HepG2 (cell line): ENCODE results near the gene JMJD6. TPM values are rescaled to one million over a fixed set of nuclear protein-coding genes. Genes with fewer than 3 reads are reported as not detected.

Experiments
- E2F2 ChIP-seq: sonication (generic); formaldehyde crosslinking; IDR thresholded peaks from 2 replicates; pipeline ENCODE4 v1.4.0; 2020; ENCODE audit warnings: missing genetic modification reagents, borderline replicate concordance
- ELF1 ChIP-seq: sonication (generic); formaldehyde crosslinking; IDR thresholded peaks from 2 replicates; pipeline ENCODE4 v1.4.0; 2020; ENCODE audit warnings: missing genetic modification reagents
- FOXO1 ChIP-seq: sonication (generic); formaldehyde crosslinking; IDR thresholded peaks from 2 replicates; pipeline ENCODE4 v1.4.0; 2020; ENCODE audit warnings: missing genetic modification reagents
- NCOA1 ChIP-seq: sonication (generic); formaldehyde crosslinking; IDR thresholded peaks from 2 replicates; pipeline ENCODE4 v1.9.0; 2021; ENCODE audit warnings: missing genetic modification reagents
- SRF ChIP-seq: IDR thresholded peaks from 2 replicates; pipeline ENCODE4 v1.6.1; 2011; ENCODE audit warnings: mild to moderate bottlenecking, low read depth, low read length, moderate library complexity
- ZBTB44 ChIP-seq: sonication (generic); formaldehyde crosslinking; IDR thresholded peaks from 2 replicates; pipeline ENCODE4 v1.4.0; 2020; ENCODE audit warnings: missing genetic modification reagents
- ZBTB7A ChIP-seq: sonication (generic); formaldehyde crosslinking; IDR thresholded peaks from 2 replicates; pipeline ENCODE4 v1.8.0; 2022; ENCODE audit warnings: mild to moderate bottlenecking, missing genetic modification reagents
- ZNF10 ChIP-seq: sonication (generic); formaldehyde crosslinking; IDR thresholded peaks from 2 replicates; pipeline ENCODE4 v1.4.0; 2020; ENCODE audit warnings: mild to moderate bottlenecking, low read depth, missing genetic modification reagents, borderline replicate concordance
- ZNF616 ChIP-seq: sonication (generic); formaldehyde crosslinking; IDR thresholded peaks from 2 replicates; pipeline ENCODE4 v1.5.0; 2020; ENCODE audit warnings: low read depth, mild to moderate bottlenecking, missing genetic modification reagents
- ZNF740 ChIP-seq: sonication (generic); formaldehyde crosslinking; IDR thresholded peaks from 2 replicates; pipeline ENCODE4 v1.4.0; 2020; ENCODE audit warnings: missing genetic modification reagents
- ZNF776 ChIP-seq: sonication (generic); formaldehyde crosslinking; IDR thresholded peaks from 2 replicates; pipeline ENCODE4 v1.4.0; 2020; ENCODE audit warnings: mild to moderate bottlenecking, missing genetic modification reagents
- polyA plus RNA-seq, 8 experiments: library from polyadenylated mRNA; depleted of rRNA in 3 of 8; stranded (reverse) in 7 of 8; unstranded in 1 of 8; fragments of >200 nt; fragmentation: Illumina TruSeq in 4 of 8; extraction: Trizol in 4 of 8; gene quantifications; 2 replicates each; pipeline versions ENCODE4 v1.2.1 to v1.2.3, GENCODE V29; 2011 to 2016; ENCODE audit warnings: low read depth in 4 of 8, missing spikeins in 1 of 8, mixed read lengths in 1 of 8; ENCODE audit not compliant: insufficient read depth in 1 of 8
- total RNA-seq, 5 experiments: library from RNA; depleted of rRNA; stranded (reverse); fragments of >200 nt; fragmentation: Illumina TruSeq; extraction: Trizol; gene quantifications; 2 replicates each; pipeline ENCODE4 v1.2.3, GENCODE V29; 2016; ENCODE audit warnings: low read depth in 1 of 5
- TF ChIP-seq, protein P1 (sequence below), 2 experiments: fragments of 450-650 bp in 1 of 2; sonication (generic) in 1 of 2; formaldehyde crosslinking in 1 of 2; IDR thresholded peaks; 2 replicates each; pipeline versions ENCODE4 v1.6.1 to v1.8.0; 2016 to 2022; ENCODE audit warnings: antibody characterized with exemption in 1 of 2, mild to moderate bottlenecking in 1 of 2, missing genetic modification reagents in 1 of 2
- TF ChIP-seq, protein P2 (sequence below): sonication (generic); formaldehyde crosslinking; IDR thresholded peaks from 2 replicates; pipeline ENCODE4 v1.4.0; 2020; ENCODE audit warnings: missing genetic modification reagents, borderline replicate concordance

JMJD6 gene
- total and polyA plus RNA-seq, 2 of the 13 experiments (the other 11 are each of a cell fraction or from before 2014, with no cell fraction given), result 33.6 to 41.0 TPM

- TF ChIP-seq, protein P1, sequence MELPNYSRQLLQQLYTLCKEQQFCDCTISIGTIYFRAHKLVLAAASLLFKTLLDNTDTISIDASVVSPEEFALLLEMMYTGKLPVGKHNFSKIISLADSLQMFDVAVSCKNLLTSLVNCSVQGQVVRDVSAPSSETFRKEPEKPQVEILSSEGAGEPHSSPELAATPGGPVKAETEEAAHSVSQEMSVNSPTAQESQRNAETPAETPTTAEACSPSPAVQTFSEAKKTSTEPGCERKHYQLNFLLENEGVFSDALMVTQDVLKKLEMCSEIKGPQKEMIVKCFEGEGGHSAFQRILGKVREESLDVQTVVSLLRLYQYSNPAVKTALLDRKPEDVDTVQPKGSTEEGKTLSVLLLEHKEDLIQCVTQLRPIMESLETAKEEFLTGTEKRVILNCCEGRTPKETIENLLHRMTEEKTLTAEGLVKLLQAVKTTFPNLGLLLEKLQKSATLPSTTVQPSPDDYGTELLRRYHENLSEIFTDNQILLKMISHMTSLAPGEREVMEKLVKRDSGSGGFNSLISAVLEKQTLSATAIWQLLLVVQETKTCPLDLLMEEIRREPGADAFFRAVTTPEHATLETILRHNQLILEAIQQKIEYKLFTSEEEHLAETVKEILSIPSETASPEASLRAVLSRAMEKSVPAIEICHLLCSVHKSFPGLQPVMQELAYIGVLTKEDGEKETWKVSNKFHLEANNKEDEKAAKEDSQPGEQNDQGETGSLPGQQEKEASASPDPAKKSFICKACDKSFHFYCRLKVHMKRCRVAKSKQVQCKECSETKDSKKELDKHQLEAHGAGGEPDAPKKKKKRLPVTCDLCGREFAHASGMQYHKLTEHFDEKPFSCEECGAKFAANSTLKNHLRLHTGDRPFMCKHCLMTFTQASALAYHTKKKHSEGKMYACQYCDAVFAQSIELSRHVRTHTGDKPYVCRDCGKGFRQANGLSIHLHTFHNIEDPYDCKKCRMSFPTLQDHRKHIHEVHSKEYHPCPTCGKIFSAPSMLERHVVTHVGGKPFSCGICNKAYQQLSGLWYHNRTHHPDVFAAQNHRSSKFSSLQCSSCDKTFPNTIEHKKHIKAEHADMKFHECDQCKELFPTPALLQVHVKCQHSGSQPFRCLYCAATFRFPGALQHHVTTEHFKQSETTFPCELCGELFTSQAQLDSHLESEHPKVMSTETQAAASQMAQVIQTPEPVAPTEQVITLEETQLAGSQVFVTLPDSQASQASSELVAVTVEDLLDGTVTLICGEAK (IDR thresholded peaks at IDR 0.05), result no peak
- TF ChIP-seq, protein P1 (CRISPR knock-in tag; IDR thresholded peaks at IDR 0.05), result no peak
- TF ChIP-seq E2F2 (CRISPR knock-in tag), result no peak
- TF ChIP-seq ZBTB44 (CRISPR knock-in tag), result no peak
- TF ChIP-seq ELF1, result no peak
- TF ChIP-seq ZNF10 (CRISPR knock-in tag), result no peak
- TF ChIP-seq, protein P2, sequence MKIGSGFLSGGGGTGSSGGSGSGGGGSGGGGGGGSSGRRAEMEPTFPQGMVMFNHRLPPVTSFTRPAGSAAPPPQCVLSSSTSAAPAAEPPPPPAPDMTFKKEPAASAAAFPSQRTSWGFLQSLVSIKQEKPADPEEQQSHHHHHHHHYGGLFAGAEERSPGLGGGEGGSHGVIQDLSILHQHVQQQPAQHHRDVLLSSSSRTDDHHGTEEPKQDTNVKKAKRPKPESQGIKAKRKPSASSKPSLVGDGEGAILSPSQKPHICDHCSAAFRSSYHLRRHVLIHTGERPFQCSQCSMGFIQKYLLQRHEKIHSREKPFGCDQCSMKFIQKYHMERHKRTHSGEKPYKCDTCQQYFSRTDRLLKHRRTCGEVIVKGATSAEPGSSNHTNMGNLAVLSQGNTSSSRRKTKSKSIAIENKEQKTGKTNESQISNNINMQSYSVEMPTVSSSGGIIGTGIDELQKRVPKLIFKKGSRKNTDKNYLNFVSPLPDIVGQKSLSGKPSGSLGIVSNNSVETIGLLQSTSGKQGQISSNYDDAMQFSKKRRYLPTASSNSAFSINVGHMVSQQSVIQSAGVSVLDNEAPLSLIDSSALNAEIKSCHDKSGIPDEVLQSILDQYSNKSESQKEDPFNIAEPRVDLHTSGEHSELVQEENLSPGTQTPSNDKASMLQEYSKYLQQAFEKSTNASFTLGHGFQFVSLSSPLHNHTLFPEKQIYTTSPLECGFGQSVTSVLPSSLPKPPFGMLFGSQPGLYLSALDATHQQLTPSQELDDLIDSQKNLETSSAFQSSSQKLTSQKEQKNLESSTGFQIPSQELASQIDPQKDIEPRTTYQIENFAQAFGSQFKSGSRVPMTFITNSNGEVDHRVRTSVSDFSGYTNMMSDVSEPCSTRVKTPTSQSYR (CRISPR knock-in tag), result peak; percentile 94
- no peak for TF ChIP-seq ZBTB7A
- no peak for TF ChIP-seq FOXO1 (CRISPR knock-in tag)
- TF ChIP-seq SRF, result peak; percentile 82
- TF ChIP-seq ZNF740 (CRISPR knock-in tag), result peak; percentile 34; the same call in 1 of the 2 replicates
- TF ChIP-seq ZNF776 (CRISPR knock-in tag), result peak; percentile 91
- no peak; the same call in none of the 2 replicates for TF ChIP-seq NCOA1 (CRISPR knock-in tag)
- TF ChIP-seq ZNF616, result no peak; the same call in 1 of the 2 replicates
These were observed 701 bp downstream of the JMJD6 start (continued) for GRCh38 chr17:76725580-76726230.
